GM19395 (cell line): ENCODE measurements around the gene ADAMTS6.

ENCODE experiments used
- ATAC-seq: cut with Tn5 transposase; IDR thresholded peaks from one replicate; pipeline ENCODE4 v1.9.1; 2021; ENCODE audit warnings: mild to moderate bottlenecking, moderate library complexity; ENCODE audit not compliant: unreplicated experiment

ADAMTS6 gene

DNA sequence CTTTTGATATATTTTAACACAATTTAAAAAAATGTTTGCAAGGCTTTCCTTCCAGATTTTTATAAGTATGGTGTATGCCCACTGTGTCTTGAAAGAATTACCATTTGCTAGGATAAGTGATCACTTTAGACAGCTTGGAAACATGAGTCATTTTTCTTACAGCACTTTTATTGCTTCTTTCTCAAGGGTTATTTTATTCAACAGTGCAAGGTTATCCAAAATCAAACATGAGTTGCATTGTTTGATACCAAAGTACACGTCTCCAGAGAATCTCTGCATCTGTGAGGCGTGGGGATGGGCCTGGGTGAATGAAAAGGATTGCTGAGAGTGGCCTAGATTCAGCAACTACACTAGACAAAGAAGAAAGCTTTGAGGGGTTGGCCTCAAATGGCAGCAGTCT is 329.6 kb downstream of the ADAMTS6 start:
- no peak for ATAC-seq

GRCh38 chr5:65151614-65152013 is 330.1 kb downstream of the ADAMTS6 start:
- no peak for ATAC-seq

DNA sequence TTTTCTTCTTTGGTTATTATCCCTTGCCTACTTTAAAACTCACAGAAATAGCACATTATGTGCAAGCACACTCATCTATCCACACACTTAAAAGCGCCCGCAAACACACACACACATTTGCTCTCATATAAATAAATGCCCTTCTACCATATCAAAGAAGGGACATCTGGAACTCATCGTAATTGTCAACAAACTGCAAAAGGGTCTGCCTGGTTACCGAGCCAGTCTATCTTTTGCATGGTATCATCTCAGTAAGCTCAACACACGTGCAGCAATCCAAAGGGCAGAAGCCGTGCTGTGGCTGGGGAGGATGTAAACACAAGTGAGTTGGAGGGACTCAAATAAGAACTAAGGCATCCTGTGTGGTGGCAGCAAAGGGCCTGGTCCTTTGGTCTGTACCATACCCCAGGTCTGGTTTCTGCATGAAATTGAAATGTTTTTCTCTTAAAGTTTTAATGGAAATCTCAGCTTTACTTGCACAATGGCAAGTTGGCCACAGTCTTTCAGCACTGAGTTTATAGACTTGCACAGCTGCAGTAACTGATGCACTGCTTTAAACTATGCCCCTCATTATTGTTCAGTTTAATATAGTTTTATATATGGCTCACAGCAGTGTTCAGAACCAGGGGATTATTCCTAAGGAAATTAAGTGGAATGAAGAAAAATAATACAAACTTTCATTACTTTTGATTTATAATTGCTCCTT is 331.0 kb downstream of the ADAMTS6 start:
- no peak for ATAC-seq

DNA sequence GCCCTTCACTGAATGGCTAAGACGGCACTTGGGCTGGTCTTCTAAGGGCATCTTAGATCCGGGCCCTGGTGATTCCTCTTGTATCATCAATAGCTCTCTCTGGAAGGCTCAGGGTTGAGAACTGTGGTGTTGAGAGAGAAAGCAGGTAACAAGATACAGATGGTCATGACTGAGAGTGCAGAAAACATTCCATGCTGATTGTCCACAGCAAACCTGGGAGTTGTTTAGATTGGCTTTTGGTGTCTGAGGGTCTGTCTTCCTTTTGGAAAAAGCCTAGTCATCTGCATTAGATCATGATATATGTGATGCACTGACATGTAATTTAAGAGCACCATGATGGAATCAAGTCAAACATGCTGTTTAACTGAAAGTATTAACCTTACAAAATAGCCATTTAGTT is 331.9 kb downstream of the ADAMTS6 start:
- no peak for ATAC-seq

- no peak for ATAC-seq
Measured at GRCh38 chr5:65144136-65144871, 337.4 kb downstream of the ADAMTS6 start.

DNA sequence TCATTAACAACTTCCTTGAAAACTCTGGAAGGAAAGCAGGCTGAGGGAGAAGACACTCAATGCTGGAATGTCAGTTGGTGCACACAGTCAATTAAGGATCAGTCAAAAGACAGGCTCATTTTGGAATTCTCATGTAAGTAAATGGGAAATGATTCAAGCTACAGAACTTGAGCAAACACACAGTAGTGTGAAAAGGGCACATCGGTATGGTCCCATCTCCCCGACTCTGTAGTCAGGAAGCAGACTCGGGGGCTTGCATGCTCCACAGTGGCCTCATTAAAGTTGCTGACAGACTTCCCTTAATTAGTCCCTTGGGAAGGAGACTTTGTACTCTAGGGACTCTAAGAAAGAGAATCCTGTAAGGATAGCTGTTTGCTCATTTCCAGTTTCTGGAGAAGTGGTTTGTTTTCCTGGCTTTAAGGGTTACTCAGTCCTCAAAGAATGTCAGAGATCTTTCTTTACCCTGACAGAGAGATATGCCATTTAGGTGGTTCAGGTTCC is 339.2 kb downstream of the ADAMTS6 start:
- no peak for ATAC-seq

DNA sequence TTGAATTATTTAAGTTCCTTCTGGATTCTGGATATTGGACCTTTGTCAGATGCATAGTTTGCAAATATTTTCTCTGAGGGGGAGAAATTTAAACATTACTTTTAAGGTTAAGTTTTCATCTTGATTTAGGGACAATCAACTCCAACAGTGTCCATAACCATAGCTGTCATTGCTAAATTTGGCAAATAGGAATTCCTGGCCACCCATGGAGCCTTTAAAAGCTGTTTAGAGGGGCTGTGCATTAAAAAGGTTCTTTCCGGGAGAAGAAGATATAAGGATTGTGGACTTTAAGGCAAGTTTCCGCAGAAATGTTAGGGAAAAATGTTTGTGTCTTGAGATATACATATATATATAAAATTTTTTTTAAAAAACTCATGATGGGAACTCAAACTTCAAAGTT is 339.7 kb downstream of the ADAMTS6 start:
- no peak for ATAC-seq

GRCh38 chr5:65141493-65141892 is 340.2 kb downstream of the ADAMTS6 start:
- no peak for ATAC-seq

DNA sequence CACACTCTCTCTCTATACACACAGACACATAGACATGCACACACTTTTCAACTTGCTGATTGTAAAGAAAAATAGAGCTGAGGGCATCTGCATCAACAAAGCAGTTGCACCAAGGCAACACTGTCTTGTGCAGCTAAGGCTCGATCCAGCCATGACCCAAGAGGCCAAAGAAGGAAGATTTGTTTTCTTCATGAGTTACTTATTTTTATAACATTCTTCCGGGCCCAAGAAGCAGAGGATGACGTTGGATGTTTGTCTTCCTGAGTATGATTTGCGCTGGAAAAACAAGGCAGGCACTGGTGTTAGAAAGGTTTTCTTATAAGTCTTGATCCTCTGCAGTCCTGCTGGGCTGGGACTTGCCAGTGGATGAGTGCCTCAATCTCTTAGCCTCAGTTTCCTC is 344.1 kb downstream of the ADAMTS6 start:
- ATAC-seq, result no peak

- ATAC-seq, result no peak
Measured at GRCh38 chr5:65133477-65134110, 348.1 kb downstream of the ADAMTS6 start.

GRCh38 chr5:65132386-65132785 is 349.3 kb downstream of the ADAMTS6 start:
- ATAC-seq, result no peak

- ATAC-seq, result no peak
Measured at GRCh38 chr5:65128226-65128625, 353.5 kb downstream of the ADAMTS6 start.

GRCh38 chr5:65127161-65127901 is 354.4 kb downstream of the ADAMTS6 start:
- ATAC-seq, result no peak

- ATAC-seq, result no peak
Measured at GRCh38 chr5:65126542-65127069, 355.1 kb downstream of the ADAMTS6 start.

GRCh38 chr5:65125591-65126541 is 355.9 kb downstream of the ADAMTS6 start:
- ATAC-seq, result no peak

- ATAC-seq, result no peak
Measured at GRCh38 chr5:65121880-65122436, 359.8 kb downstream of the ADAMTS6 start.

- ATAC-seq, result no peak
Measured at GRCh38 chr5:65120371-65120967, 361.3 kb downstream of the ADAMTS6 start.

GRCh38 chr5:65117525-65117924 is 364.2 kb downstream of the ADAMTS6 start:
- no peak for ATAC-seq

DNA sequence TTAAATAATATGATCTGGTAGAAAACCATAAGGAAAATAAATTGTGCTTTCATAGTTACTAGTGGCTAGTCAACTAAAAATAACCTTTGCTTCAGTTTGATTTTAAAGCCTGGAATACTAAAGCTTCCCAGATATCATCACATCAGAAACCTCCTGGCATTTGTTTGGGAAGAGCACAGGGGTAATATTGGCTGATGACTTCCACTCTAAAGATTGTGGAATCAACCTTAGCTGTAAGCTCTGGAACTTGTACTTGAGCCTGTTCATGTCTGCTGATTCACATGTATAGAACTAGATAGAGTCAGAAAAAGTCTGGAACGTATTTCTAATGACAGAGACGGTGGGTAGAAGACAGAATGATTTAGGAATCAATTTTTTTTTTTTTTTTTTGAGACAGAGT is 367.9 kb downstream of the ADAMTS6 start:
- ATAC-seq, result no peak
